HG03342 (cell line): ENCODE measurements around the gene CENPO.

ENCODE experiments used
- ATAC-seq: cut with Tn5 transposase; IDR thresholded peaks from one replicate; pipeline ENCODE4 v1.9.1; 2021; ENCODE audit warnings: mild to moderate bottlenecking, moderate library complexity; ENCODE audit not compliant: unreplicated experiment

Gene CENPO

DNA sequence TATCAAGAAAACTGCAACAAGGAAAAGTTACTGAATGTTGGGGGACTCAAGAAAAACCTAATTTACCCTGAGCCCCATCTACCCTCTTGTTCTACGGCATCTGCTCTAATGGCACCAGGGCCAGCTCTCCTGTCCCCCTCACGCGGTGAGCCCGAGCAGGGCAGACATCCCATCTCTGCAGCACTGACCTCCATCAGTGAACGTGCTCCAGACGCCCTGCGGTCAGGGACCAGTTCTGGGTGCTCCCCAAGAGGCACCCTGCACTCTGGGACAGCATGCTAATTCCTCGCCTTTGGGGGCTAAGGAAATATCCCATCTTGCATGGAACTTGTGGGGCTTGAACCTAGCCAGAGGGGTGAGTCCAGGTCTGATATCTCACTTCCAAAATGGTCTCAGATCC lies 43.0 kb downstream of the CENPO start:
- ATAC-seq = no peak

DNA sequence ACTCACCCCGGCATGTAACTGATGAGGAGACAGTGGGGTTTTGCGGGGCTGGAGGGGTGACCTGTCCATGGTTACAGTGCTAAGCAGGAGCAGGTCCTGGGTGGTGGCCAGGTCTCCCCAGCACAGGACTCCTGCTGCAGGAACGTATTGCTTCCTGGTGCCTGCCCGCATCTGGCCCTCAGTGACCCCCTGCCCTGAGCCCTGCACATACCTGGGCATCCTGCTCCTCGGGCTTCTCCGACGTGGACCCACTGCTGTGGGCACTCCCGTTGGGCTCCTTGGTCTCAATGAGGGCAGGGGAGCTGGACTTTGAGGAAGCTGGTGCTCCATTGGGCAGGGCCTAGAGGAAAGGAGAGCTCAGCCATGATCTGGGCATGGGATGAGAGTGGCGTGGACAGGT lies 43.5 kb downstream of the CENPO start:
- no peak for ATAC-seq

DNA sequence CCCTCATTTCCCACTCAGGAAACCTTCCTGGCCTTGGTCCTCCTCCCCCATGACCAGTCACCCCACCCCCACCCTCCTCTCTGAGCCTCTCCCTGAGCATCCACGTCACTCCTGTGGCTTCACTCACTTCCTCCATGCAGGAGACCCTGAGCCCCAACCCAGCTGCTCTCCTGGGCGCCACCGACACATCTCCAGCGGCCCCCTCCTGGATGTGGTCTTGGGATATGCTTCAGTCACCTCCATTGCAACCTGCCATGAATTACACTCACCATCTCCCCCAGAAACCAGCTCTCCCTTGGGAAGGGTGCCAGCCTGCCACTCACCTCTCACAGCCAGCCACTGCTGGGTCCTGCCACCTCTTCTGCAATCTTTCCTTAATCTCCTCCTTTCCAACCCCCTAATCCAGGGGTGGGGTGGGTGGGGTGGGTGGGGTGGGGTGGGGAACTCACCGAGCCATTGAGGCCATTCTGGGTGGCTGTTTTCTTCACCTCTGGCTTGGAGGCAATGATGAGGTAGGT lies 44.8 kb downstream of the CENPO start:
- ATAC-seq = no peak

DNA sequence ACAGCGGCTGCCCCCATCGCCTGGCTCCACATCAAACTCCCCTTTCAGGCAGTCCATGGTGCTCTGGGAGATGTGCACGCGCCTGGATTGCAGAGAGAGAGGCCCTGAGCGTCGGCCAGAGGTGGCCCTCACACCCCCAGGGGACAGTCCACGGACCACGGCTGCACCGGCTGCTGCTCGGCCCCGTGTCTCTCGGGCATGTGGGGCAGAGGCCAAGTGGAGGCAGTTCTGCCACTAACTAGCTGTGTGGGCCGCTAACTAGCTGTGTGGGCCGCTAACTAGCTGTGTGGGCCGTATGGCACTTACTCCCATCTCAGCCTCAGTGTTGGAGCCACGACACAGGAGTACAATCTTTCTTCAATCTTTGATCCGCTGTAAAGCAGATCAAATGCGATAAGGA lies 45.3 kb downstream of the CENPO start:
- ATAC-seq = no peak

DNA sequence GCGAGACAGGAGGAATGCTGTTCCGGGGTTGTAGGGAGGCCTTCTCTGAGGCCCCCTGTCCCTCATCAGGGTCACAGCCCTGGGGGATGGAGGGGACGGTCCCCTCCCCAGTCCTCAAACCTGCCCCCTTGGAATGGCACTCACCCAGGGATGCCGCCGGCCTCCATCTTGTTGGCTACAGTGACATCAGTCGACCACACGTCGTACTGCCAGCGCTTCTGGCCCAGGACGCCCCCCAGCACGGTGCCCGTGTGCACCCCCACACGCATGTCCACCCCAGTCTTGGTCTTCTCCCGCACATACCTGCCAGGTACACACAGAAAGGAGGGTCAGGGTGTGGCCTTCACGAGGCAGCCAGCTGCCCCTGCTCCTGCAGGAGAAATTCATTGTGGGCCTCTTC lies 46.5 kb downstream of the CENPO start:
- ATAC-seq = no peak

DNA sequence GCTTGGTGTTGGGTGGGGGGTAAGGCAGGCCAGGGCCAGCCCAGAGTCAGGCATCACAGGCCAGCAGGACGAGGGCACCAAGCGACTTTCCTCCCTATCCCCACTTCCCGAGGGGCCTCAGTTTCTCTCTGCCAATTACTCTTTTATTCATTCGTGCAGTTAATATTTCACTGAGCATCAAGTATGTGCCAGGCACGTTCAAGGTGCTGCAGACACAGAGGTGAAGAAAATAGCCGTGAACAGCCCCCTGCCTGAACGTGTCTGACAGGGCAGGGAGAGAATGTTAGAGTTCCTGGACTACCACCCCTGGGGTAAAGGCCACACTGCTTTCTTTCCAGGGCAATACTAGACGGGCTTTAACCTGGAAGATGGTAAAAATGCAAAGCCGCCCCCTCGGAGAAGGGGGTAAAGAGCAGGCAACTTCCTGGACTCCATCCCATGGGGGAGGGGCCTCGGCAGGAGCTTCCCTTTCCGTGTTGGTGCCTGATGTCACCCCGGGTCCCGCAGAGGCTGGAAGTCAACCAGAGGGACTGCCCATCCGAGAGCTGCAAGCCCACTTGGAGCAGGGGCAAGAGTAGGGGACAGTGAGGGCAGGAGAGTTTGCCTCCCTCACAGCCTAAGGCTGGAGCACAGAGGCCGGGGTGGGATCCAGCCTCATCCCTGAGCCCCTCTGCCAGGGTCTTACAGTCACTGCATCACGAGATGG lies 47.1 kb downstream of the CENPO start:
- no peak for ATAC-seq

DNA sequence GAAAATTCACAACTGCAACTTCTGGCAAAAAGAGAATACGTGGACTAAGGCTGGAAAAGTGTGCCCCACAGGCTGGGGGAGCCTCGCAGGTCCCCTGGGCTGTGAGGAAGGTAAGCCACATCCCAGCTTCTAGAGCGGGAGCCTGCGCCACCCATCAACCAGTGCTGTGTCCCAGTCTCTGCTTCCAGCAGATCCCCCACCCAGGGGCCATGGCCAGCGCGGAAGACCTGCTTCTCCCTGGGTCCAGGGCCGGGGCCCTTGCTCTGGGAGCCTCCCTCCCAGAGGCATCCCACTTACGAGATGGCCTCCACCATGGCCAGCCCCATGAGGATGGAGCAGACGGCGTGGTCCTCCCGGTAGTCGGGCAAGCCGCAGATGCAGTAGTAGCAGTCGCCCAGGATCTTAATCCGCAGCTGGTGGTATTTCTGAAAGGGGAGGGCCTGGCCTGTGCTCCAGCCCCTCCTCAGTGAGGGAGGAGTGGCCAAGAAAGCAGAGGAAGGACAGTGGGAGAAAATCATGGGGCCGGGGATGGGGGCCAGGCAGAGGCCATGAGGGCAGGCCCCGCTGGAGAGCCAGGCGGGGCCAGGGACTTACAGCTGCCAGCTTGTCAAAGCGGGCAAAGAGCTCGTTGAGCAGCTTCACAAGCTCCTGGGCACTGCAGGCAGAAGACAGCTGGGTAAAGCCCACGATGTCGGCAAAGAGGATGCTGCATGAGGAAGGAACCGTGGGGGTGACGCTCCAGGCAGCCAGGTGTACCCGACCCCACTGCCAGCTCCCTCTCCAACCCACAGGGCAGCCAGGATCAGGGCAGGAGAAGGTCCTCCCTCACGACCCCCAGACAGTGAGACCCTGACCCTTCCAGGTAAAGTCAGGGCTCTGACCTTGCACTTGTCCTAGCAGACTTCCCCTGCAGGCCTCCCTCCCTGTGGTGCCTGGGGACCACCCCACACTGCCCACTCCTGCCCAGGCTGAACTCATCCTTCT lies 48.0 kb downstream of the CENPO start:
- no peak for ATAC-seq

DNA sequence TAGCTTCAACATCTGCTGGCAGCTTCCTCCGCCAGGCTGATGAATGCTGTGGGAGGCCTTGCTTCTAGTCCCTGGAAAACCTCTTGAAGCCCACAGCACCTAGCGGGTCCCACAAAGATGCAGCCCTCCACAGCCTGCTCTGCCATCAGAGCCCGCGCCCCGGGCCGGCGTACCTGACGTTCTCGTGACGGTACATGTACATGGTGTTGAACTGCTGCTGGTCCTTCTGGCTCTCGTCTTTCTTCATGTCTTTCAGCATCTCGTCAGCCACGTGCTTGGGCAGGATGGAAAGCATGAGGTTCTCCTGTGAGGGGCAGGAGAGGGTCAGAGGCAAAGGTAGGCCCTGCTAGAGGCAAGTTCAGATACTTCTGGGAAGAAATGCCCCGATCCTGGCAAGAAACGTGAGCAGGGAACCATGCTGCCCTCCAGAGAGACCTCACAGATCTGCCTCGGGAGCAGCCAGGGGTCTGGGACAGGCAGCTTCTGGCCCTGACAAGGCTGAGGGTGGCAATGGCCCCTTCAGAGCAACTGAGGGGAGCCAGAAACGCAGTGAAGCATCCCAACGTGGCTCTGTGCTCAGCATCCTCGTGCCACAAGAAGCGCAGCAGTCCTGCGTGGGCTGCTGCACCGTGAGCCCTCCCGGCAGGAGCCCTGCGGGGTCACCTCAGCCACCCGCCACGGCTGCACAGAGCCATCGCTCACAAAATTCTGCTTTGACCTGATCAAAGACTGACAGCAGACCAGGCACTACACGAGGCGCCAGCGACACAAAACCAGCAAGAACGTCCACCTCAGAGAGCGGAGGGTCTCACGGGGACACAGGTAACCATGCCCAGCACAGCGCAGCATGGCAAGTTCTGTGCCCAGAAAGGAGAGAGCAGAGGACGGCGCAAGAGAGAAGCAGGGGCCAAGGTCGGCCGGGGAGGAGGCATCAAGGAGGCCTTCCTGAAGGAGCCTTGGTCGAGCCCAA lies 49.1 kb downstream of the CENPO start:
- ATAC-seq = no peak

DNA sequence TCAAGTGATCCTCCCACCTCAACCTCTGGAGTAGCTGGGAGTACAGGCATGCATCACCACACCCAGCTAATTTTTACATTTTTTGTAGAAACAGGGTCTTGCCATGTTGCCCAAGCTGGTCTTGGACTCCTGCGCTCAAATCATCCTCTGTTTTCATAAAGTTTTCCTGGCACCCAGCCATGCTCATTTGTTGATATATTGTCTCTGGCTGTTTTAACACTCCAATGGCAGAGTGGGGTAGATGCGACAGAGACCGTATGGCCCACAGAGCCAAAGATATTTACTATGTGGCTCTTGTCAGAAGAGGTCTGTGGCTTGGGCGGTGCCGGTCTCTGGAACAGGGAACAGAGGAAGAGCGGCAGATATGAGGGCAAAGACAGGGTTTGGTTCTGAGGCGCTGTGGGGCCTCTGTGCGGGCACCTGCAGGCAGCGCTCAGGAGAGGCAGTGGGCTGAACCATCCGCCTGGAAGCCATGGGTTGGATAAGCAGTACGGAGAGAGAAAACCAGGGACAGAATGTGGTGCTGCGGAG lies 50.2 kb downstream of the CENPO start:
- no peak for ATAC-seq

DNA sequence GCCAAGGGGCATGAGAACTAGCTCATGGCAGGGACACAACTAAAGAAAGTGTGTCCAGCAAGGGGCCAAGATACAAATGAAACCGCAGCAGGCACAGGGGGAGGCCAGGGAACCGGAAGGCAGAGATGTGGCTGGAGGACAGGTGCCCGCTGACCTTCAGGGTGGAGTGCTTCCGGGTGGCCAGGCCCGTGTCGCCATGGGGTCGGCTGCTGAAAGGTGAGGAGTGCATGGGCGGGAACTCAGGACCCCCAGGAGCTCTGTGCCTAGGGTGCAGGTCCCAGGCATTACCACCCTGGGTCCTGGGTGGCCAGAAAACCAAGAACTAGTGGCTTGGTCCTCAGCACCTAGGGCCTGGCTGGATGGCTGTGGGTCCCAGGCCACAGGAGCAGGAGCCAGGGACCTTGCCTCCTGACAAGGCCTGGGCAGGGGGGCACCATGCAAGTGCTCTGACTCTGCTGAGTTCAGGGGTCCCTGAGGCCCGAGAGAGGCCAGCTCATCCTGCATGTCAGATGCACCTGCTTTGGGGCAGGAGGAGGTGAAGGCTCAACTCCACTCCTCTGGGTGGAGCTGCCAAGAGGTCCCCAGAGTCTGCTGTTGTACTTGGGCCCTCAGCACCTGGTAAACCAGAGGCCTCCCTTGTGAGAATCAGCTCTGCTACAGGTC lies 50.9 kb downstream of the CENPO start:
- no peak for ATAC-seq

DNA sequence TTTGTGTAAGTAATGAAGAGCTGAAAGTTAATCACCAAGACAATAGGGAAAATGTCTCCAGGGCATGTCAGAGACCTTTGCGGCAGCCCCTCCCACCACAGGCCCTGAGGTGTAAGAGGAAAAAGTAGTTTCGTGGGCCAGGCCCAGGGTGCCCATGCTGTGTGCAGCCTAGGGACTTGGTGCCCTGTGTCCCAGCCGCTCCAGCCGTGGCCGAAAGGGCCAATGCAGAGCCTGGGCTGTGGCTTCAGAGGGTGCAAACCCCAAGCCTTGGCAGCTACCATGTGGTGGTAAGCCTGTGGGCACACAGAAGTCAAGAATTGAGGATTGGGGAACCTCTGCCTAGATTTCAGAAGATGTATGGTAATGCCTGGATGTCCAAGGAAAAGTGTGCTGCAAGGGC lies 52.5 kb downstream of the CENPO start:
- ATAC-seq = no peak

DNA sequence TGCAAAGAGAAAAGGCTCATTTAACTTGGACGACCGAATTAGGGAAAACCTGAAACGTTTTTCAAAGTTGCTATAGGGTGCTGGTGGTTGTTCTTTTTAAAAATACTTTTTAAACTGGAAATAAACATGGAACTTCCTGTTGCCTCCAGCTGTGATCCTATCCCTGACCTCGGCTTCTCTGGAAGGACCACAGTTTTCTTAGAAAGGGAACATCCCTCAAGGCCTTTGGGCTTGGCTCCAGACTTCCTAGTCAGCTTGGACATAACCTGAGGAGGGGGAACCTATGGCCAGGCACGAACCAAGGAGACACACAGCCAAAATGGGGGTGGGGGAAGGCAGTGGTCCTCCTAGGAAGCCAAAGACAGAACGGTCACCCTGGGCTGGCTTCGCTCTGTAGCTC lies 57.7 kb downstream of the CENPO start:
- no peak for ATAC-seq

DNA sequence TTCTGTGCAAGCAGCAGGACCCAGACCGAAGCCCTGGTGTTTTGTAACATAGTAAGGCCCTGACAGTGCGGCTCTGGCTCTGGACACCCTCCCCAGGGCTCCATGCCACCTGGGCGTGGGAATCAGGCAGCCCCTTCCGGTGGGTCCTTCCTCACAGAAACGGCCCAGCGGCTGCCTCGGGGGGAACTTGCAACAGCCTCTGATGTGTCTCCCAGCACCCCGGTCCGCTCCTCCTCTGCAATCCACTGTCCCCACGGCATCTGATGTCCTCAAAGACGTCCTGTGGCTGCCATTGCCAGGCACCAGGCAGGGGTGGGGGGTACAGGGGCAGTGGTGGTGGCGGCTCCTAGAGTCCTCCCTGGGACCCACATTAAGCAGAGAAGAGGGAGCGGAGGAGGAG lies 58.8 kb downstream of the CENPO start:
- no peak for ATAC-seq

DNA sequence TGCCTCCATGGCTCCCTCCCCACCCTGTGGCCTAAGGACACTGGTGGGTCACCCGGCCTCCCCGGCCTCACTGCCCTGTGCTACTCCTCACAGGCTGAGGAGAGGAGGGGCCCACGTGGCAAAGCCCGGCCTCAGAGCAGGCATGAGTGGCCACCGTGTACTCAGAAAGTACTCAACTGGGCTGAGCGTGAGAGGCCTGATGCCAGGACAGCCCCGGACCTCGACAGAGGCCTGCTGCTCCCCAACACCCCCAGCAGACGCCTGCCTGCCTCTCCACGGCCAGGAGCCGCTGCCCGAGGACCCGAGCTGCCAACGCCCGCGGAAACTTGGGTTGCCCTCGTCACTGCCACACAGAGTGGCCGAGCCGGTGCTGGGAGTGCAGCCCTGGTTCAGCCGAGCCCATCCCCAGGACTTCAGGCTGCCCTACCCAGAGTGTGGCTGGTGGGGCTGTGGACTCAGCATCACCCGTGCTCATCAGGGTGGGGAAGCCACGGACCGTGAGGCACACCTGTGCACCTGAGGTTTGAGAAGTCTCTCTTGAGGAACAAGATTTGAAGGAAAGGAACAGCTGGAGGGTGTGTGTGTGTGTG lies 59.3 kb downstream of the CENPO start:
- ATAC-seq = no peak

DNA sequence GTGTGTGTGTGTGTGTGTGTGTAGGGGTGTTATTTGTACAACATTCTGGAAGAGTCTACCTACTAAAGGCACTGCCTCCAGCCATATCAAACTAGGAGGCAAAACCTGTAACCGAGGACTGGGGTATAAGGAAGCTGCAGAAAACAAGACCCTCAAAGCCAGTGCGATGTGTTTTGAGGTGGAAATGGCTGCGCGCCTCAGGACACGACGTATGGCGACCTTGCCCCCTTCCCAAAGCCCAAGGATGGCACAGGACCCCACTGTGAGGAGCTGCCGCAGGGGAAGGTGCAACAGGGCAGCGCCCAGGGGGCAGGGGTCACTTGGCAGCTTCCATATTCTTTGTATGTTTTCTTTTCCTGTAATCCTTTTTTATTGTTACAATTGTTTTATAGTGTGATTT lies 59.8 kb downstream of the CENPO start:
- ATAC-seq = no peak

DNA sequence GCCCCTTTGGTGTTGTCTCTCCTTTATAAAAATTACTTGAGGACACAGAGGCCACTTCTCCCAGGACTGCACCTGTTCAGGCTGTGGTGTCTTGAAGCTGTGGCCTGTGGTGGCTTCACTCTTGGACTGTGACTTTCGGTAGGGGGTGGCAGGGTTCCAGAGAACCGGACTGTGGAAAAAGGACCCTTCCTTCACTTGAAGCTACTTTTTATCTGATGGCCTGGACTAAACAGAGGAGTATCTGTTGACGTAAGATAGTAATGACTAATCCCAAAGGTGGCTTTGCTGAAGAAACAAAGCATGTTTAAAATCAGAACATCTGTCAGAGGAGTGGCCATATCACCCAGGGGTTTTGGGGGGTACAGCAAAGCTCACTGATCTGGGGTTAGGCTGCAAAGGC lies 60.8 kb downstream of the CENPO start:
- no peak for ATAC-seq

DNA sequence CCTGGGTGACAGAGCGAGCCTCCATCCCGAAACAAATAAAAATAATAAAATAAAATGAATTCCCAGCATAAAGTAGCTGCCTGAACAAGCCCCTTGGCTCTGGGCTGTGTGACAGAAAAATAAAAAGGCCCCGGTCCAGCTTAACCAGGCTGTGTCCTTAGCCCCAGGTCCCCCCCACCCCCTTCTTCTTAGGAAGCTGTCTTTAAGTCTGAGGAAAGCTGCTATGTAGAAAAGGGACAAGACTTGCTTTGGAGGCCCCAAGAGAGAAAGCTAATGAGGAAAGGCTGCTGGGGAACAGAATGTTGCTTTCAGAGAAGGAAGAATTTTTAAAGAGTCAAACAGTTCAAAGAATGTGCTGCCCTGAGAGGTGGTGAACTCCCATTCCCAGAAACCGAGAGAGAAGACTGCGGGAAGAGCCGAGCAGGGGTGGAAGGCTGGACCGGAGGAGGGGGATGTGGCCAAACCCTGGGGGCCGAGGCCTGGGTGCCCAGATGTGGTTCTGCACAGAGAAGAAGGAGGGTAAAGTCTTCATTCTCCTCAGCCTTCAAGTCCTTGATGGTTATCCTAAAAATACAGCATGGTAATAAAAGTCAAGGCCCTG lies 61.9 kb downstream of the CENPO start:
- ATAC-seq = no peak

DNA sequence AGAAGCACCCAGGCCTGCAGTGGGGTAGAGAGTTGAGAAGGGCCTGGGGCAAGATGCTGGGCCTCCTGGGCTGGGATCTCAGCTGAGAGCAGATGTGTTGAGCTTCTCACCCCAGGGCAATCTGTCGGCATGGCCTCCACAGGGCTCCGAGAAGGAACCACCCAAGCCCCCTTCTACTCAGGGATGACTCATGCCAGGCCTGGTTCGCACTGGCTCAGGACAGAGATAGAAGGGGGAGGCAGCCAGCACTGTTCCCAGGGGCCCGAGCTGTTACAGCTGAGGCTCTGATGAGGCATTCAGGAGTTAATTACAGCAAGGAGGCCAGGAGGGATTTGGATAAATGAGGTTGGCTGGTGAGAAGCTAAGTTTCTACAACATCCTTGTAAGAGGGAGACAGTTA lies 62.5 kb downstream of the CENPO start:
- ATAC-seq = no peak

DNA sequence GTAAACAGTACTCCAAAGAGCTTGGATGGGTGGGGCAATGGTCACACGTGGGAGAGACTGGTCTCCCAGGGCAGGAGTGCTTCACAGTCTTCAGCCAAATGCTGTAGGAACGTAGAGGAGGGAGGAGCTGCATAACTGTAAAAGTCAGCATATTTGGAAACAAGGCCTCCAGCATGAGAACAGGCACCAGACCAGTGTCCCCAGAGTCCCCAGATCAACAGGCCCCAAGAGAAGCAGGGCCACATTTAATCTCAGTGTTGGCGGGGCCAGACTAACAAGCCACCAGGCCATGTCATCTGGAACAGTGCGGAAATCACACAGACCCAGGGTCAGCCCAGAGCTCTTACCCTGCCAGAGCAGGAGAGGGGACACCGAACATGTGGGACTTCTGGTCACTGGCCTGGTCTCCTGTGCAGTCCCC lies 63.6 kb downstream of the CENPO start:
- ATAC-seq = no peak
